ENCODE results near the gene MYBPHL. TPM values are rescaled to one million over a fixed set of nuclear protein-coding genes. Genes with fewer than 3 reads are reported as not detected.

MYBPHL gene
- total and polyA plus RNA-seq, 2 of the 13 experiments (the other 11 are each of a cell fraction or from before 2014, with no cell fraction given) = 3.7 to 3.8 TPM

DNA sequence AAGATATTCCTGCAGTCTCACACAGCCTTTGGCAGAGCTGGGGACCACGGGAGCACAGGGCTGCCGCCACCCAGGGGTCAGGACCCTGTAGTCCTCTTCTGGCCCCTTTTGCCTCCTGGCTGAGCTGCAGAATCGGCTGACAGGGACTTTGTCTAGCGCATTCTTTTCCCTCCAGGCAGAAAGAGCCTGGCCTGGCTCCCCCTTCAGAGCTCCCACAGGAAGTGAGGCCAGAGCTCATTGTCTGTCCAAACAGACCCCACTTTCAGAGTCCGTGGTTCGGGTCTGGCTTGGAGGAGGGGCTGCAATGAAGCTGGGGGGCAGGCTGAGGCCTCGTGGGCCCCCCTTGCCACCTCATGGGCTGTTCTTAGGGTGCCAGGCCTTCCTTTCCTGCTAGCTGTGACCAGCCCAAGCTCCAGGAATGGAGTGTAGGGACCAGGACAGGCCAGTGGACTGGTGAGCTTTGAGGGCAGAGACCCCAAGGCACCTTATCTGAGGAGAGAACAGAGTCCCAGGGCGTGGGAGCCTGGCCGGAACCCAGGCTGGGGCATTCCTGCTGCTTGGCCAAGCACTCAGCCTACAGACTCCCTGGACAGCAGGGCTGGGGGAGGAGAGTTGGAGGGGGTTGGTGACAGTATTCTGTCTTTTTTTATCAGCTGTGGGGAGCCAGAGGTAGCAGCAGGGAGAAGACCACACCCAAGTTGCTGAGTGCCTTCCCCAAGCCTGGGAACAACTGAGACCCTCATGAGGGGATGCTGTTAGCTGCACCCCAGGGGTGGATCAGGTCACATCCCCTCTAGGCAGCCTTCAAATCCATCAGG lies 52.8 kb downstream of the MYBPHL start (continued):
- TF ChIP-seq, protein P1, sequence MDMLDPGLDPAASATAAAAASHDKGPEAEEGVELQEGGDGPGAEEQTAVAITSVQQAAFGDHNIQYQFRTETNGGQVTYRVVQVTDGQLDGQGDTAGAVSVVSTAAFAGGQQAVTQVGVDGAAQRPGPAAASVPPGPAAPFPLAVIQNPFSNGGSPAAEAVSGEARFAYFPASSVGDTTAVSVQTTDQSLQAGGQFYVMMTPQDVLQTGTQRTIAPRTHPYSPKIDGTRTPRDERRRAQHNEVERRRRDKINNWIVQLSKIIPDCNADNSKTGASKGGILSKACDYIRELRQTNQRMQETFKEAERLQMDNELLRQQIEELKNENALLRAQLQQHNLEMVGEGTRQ (IDR thresholded peaks at IDR 0.05; ENCODE audit: low read depth, low read length) = no peak
- TF ChIP-seq, protein P1 (CRISPR knock-in tag; IDR thresholded peaks at IDR 0.05; ENCODE audit: borderline replicate concordance) = no peak
- TF ChIP-seq POGZ (CRISPR knock-in tag; IDR thresholded peaks at IDR 0.05) (no peak), SATB2 (CRISPR knock-in tag; IDR thresholded peaks at IDR 0.05) (no peak), HDAC1 (CRISPR knock-in tag; IDR thresholded peaks at IDR 0.05) (peak; percentile 57), ZBTB42 (CRISPR knock-in tag; IDR thresholded peaks at IDR 0.05) (no peak), ZXDC (CRISPR knock-in tag; IDR thresholded peaks at IDR 0.05) (no peak), THAP9 (CRISPR knock-in tag; IDR thresholded peaks at IDR 0.05; ENCODE audit: borderline replicate concordance) (0 out of 2 replicates have a peak, but pooled peaks have one; percentile 29), ZNF772 (CRISPR knock-in tag; IDR thresholded peaks at IDR 0.05) (no peak), MBD4 (IDR thresholded peaks at IDR 0.05; ENCODE audit: borderline replicate concordance, low read length) (no peak), UBTF (CRISPR knock-in tag; IDR thresholded peaks at IDR 0.05) (peak; percentile 49; the same call in 1 of the 2 replicates), POLR2G (IDR thresholded peaks at IDR 0.05; ENCODE audit: low read depth, low read length) (peak; percentile 50; the same call in 1 of the 2 replicates), ZC3H4 (CRISPR knock-in tag; IDR thresholded peaks at IDR 0.05; ENCODE audit: borderline replicate concordance) (no peak), IRF2 (CRISPR knock-in tag; IDR thresholded peaks at IDR 0.05) (0 out of 2 replicates have a peak, but pooled peaks have one; percentile 20), ZNF232 (CRISPR knock-in tag; IDR thresholded peaks at IDR 0.05; ENCODE audit: borderline replicate concordance) (no peak), MAZ (IDR thresholded peaks at IDR 0.05; ENCODE audit: borderline replicate concordance, low read depth, low read length) (no peak), MAZ (CRISPR knock-in tag; IDR thresholded peaks at IDR 0.05; ENCODE audit: low read depth) (0 out of 2 replicates have a peak, but pooled peaks have one; percentile 24), ZNF644 (CRISPR knock-in tag; IDR thresholded peaks at IDR 0.05; ENCODE audit: low read depth) (no peak)
